Caco-2 (cell line): ENCODE results near the gene MGAT4A. TPM values are rescaled to one million over a fixed set of nuclear protein-coding genes. Genes with fewer than 3 reads are reported as not detected.

Experiments
- BruUV-seq: library from RNA; stranded (reverse); fragments of 400-500 nt; replicated peaks from 2 replicates; lab custom pipeline; 2021; lab: Mats Ljungman, UMichigan
- CTCF ChIA-PET: fragments of 300-600 bp; sonication (Branson Sonifier 250); formaldehyde crosslinking; loops from one replicate; lab custom pipeline; 2022; ENCODE audit warnings: antibody characterized with exemption; lab: Charles Lee
- POLR2A ChIA-PET: fragments of 300-600 bp; sonication (Branson Sonifier 250); formaldehyde crosslinking; loops from one replicate; lab custom pipeline; 2022; ENCODE audit warnings: antibody characterized with exemption; lab: Charles Lee
- DNase-seq, 2 experiments: peaks; one replicate each; pipeline versions ENCODE4 v3.0.0 to v3.0.0-alpha.2; 2020 to 2022
- H3K27me3 ChIP-seq: replicated peaks from 2 replicates; pipeline ENCODE4 v1.6.0; 2011; ENCODE audit warnings: low read length; ENCODE audit not compliant: control insufficient read depth, insufficient read depth
- H3K36me3 ChIP-seq: 2 replicates; pipeline ENCODE4 v1.5.1; 2011; ENCODE audit warnings: low read length; ENCODE audit not compliant: control insufficient read depth, insufficient read depth
- H3K4me1 ChIP-seq: fragments of 250-450 bp; sonication (Bioruptor Pico); 2 replicates; pipeline ENCODE4 v1.5.1; 2020; ENCODE audit warnings: mild to moderate bottlenecking
- H3K4me3 ChIP-seq: 2 replicates; pipeline ENCODE4 v1.5.1; 2011; ENCODE audit warnings: low read depth, mild to moderate bottlenecking, control low read depth, low read length
- H3K9me3 ChIP-seq: fragments of 250-450 bp; sonication (Bioruptor Pico); 2 replicates; pipeline ENCODE4 v1.5.1; 2020; ENCODE audit warnings: mild to moderate bottlenecking, moderate library complexity
- H3K27ac Mint-ChIP-seq: one replicate; pipeline ENCODE4 v1.8.0; 2022; ENCODE audit warnings: mixed read lengths; ENCODE audit not compliant: unreplicated experiment
- H3K27me3 Mint-ChIP-seq: one replicate; pipeline ENCODE4 v1.8.0; 2022; ENCODE audit warnings: mixed read lengths; ENCODE audit not compliant: insufficient read depth, unreplicated experiment
- H3K36me3 Mint-ChIP-seq: one replicate; pipeline ENCODE4 v1.8.0; 2022; ENCODE audit warnings: mild to moderate bottlenecking, mixed read lengths; ENCODE audit not compliant: insufficient read depth, unreplicated experiment
- H3K4me1 Mint-ChIP-seq: one replicate; pipeline ENCODE4 v1.8.0; 2022; ENCODE audit warnings: low read depth, mixed read lengths; ENCODE audit not compliant: unreplicated experiment
- H3K4me3 Mint-ChIP-seq: one replicate; pipeline ENCODE4 v1.8.0; 2022; ENCODE audit warnings: mild to moderate bottlenecking, moderate library complexity, mixed read lengths; ENCODE audit not compliant: unreplicated experiment
- H3K9me3 Mint-ChIP-seq: one replicate; pipeline ENCODE4 v1.8.0; 2022; ENCODE audit warnings: mixed read lengths; ENCODE audit not compliant: unreplicated experiment
- intact Hi-C: fragments of 100-400 bp; cut with micrococcal nuclease; formaldehyde crosslinking; loops from one replicate; pipeline ENCODE4 v1.10.0; 2022; ENCODE audit not compliant: unreplicated experiment
- total RNA-seq: library from RNA; stranded (reverse); gene quantifications from 2 replicates; pipeline ENCODE4 v1.2.3, GENCODE V29; 2022
- TF ChIP-seq, protein P1 (sequence below), 2 experiments: fragments of 200-600 bp in 1 of 2; IDR thresholded peaks; 1 replicate in 1 of 2; 2 replicates in 1 of 2; pipeline versions ENCODE4 v1.5.1 to v1.8.0; 2011 to 2022; ENCODE audit warnings: antibody characterized with exemption in 1 of 2, control low read depth in 1 of 2, inconsistent platforms in 1 of 2, low read depth in 1 of 2, low read length in 1 of 2, mild to moderate bottlenecking in 1 of 2, moderate library complexity in 1 of 2; ENCODE audit not compliant: insufficient read depth in 1 of 2, severe bottlenecking in 1 of 2, unreplicated experiment in 1 of 2

MGAT4A gene
- total RNA-seq, 1 experiment from 2014 or later, result 63.7 TPM

DNA sequence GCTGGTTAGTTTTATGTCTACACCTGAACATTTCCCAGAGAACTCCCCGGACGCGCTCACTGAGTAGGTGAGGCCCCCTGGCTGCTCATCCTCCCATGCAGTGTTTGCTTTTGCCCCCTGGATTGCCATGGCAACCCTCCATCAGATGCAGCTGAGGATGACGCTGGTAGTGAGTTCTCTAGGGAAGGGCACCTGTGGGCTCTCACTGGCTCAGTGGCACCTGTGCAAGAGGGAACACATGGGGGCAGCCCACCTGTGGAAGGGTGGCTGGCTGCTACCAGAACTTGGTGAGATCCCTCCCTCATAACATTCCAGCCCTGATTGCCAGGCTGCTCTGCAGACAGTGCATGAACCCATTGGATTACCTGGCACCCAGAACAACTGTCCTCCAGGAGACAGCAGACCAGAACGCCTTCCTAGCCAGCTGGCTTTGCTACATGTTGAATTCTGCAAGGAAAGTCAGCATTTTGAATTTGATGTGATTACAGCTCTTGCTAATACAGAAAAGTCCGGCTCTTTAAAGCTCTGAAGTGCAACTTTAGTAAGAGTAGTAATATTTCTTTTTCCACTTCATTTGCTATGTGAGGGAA lies 144.3 kb downstream of the MGAT4A start:
- H3K27ac Mint-ChIP-seq, result no peak overlapping the region

DNA sequence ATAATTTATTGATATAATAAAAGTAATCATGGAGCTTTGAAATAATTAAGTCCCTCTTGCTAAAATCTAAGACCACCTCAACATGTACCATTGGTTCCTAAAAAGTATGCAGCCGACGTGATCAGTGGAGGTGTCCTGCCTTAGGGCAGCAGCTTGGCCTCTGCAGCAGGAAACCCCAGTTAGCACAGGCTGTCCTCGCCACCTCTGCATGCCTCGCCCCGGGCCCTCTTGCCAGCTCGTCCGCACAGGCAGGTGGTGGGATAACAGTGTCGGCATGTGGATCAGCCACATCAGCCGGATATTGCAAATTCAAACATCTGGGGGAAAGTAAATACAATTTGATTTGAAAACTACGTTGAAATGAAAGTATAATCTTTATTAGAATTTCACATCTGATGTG lies 145.5 kb downstream of the MGAT4A start:
- Histone ChIP-seq H3K4me3 (no peak overlapping the region), H3K9me3 (no peaks in the 10 kb centered on the region), H3K4me1 (peaks cover 6% of the 10 kb centered on the region), H3K27me3 (no peaks in the 10 kb centered on the region), H3K36me3 (no peaks in the 10 kb centered on the region)
- Mint-ChIP-seq H3K27ac (no peak overlapping the region), H3K27me3 (no peaks in the 10 kb centered on the region), H3K4me1 (no peaks in the 10 kb centered on the region), H3K9me3 (no peaks in the 10 kb centered on the region), H3K4me3 (no peak overlapping the region), H3K36me3 (no peaks in the 10 kb centered on the region)
- no peak for DNase-seq
- CTCF ChIA-PET, result no interaction called here
- no TSS peak for BruUV-seq
- intact Hi-C loops, result no loop called here
- POLR2A ChIA-PET, result no interaction called here
- TF ChIP-seq, protein P1, sequence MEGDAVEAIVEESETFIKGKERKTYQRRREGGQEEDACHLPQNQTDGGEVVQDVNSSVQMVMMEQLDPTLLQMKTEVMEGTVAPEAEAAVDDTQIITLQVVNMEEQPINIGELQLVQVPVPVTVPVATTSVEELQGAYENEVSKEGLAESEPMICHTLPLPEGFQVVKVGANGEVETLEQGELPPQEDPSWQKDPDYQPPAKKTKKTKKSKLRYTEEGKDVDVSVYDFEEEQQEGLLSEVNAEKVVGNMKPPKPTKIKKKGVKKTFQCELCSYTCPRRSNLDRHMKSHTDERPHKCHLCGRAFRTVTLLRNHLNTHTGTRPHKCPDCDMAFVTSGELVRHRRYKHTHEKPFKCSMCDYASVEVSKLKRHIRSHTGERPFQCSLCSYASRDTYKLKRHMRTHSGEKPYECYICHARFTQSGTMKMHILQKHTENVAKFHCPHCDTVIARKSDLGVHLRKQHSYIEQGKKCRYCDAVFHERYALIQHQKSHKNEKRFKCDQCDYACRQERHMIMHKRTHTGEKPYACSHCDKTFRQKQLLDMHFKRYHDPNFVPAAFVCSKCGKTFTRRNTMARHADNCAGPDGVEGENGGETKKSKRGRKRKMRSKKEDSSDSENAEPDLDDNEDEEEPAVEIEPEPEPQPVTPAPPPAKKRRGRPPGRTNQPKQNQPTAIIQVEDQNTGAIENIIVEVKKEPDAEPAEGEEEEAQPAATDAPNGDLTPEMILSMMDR (IDR thresholded peaks at IDR 0.05; ENCODE audit: insufficient read depth in 1 of 2, low read depth in 1 of 2, low read length in 1 of 2, severe bottlenecking in 1 of 2, unreplicated experiment in 1 of 2), result no peak

More for the DNA sequence above, 144.3 kb downstream of the MGAT4A start:
- Histone ChIP-seq H3K27me3 (no peaks in the 10 kb centered on the region), H3K4me1 (peaks cover 6% of the 10 kb centered on the region), H3K4me3 (no peak overlapping the region), H3K9me3 (no peaks in the 10 kb centered on the region), H3K36me3 (no peaks in the 10 kb centered on the region)
- no peak for DNase-seq
- Mint-ChIP-seq H3K9me3 (no peaks in the 10 kb centered on the region), H3K27me3 (no peaks in the 10 kb centered on the region), H3K4me3 (no peak overlapping the region), H3K4me1 (no peaks in the 10 kb centered on the region), H3K36me3 (no peaks in the 10 kb centered on the region)
- intact Hi-C loops, result no loop called here
- ChIA-PET CTCF (no interaction called here), POLR2A (no interaction called here)
- TF ChIP-seq, protein P1 (IDR thresholded peaks at IDR 0.05; ENCODE audit: insufficient read depth in 1 of 2, low read depth in 1 of 2, low read length in 1 of 2, severe bottlenecking in 1 of 2, unreplicated experiment in 1 of 2), result no peak
- BruUV-seq, result no TSS peak

DNA sequence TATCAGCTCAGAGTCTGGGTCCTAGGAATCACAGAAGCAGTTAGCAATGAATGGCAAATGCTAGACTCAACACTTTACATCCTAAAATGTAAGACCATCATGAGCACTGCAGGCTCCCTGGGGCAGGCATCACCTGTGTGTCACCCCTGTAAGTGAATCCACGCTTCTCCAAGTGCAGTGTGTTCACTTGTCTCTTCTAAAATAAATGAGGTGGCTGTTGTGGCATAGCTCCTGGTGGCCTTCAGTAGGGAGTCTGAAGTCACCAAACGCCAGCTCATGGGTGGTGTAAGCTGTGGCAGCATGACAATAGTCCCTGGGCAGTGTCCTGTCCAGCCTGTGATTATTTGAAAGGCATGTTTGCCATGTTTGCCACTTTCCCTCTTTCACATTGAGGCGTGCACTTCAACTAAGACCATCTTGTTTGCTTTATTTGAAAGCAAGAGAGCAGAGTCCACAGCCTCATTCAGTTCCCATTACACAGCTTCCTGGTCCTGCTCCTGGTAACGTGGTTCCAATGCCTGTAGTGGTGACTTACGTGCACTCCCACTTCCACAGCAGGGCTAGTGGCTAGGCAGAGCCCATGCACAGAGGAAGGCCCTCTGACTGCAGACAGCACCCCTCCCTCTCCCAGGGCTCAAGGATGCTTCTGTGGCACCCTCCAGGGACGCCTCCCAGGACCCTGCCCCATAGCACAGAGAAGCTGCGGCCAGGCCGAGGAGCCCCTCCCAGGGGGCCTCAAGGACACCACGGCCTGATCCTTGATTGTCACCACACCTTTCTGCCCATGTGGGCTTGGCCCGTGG lies 146.9 kb downstream of the MGAT4A start:
- Histone ChIP-seq H3K27me3 (no peaks in the 10 kb centered on the region), H3K36me3 (no peaks in the 10 kb centered on the region), H3K4me1 (peaks cover 6% of the 10 kb centered on the region), H3K9me3 (no peaks in the 10 kb centered on the region), H3K4me3 (no peak overlapping the region)
- intact Hi-C loops, result no loop called here
- ChIA-PET POLR2A (no interaction called here), CTCF (no interaction called here)
- DNase-seq, result no peak
- Mint-ChIP-seq H3K27me3 (no peaks in the 10 kb centered on the region), H3K27ac (no peak overlapping the region), H3K4me3 (no peak overlapping the region), H3K36me3 (no peaks in the 10 kb centered on the region), H3K9me3 (no peaks in the 10 kb centered on the region), H3K4me1 (no peaks in the 10 kb centered on the region)
- TF ChIP-seq, protein P1 (IDR thresholded peaks at IDR 0.05; ENCODE audit: insufficient read depth in 1 of 2, low read depth in 1 of 2, low read length in 1 of 2, severe bottlenecking in 1 of 2, unreplicated experiment in 1 of 2), result no peak
- no TSS peak for BruUV-seq
